ENCODE results near the gene ABCA4.

ABCA4 gene

DNA sequence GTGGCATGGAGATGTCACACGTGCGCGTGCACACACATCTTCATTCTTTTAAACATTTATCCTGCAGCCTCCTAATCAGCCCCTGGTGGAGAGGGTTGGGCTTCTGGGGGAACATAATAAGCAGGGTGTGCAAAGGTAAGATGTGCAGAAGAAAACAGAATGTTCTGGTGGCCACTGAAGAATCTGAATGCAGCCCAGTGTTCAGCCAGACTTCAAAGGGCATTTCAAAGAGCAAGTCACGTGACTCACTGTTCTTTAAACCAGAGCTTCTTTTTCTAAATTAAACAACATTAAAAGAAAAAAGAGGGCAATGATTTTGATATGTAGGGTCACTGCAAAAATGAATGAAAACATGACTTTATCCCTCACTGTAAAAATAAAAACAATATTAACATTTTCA is 89.8 kb downstream of the ABCA4 start:
- Histone ChIP-seq H3K36me3 (ENCODE audit: insufficient read depth, low read length) (no peaks in the 10 kb centered on the region), H3K27me3 (ENCODE audit: insufficient read depth, low read length, poor library complexity, severe bottlenecking) (no peaks in the 10 kb centered on the region), H3K4me1 (ENCODE audit: insufficient read depth, low read length, poor library complexity, severe bottlenecking) (peaks cover 13% of the 10 kb centered on the region), H3K4me3 (ENCODE audit: low read length, poor library complexity, severe bottlenecking) (no peak overlapping the region), H4K20me1 (ENCODE audit: insufficient read depth, low read length, poor library complexity, severe bottlenecking) (no peaks in the 10 kb centered on the region), H3F3A (ENCODE audit: low read depth) (no peaks in the 10 kb centered on the region), H3K79me2 (ENCODE audit: insufficient read depth, low read length) (no peaks in the 10 kb centered on the region), H3K9me3 (ENCODE audit: insufficient read depth, low read depth, low read length) (no peaks in the 10 kb centered on the region), H3K9ac (ENCODE audit: low read depth, low read length, poor library complexity, severe bottlenecking) (no peak overlapping the region), H3K4me2 (ENCODE audit: low read depth, low read length, poor library complexity, severe bottlenecking) (no peak overlapping the region), H2AFZ (ENCODE audit: low read length) (no peak overlapping the region), H3K9me2 (replicated peaks; ENCODE audit: low read depth, low read length) (no peaks in the 10 kb centered on the region)
- TF ChIP-seq CTCF (conservative IDR thresholded peaks at IDR 0.05; ENCODE audit: low read length) (no peak), EZH2phosphoT487 (IDR thresholded peaks at IDR 0.05; ENCODE audit: borderline replicate concordance) (no peak)

DNA sequence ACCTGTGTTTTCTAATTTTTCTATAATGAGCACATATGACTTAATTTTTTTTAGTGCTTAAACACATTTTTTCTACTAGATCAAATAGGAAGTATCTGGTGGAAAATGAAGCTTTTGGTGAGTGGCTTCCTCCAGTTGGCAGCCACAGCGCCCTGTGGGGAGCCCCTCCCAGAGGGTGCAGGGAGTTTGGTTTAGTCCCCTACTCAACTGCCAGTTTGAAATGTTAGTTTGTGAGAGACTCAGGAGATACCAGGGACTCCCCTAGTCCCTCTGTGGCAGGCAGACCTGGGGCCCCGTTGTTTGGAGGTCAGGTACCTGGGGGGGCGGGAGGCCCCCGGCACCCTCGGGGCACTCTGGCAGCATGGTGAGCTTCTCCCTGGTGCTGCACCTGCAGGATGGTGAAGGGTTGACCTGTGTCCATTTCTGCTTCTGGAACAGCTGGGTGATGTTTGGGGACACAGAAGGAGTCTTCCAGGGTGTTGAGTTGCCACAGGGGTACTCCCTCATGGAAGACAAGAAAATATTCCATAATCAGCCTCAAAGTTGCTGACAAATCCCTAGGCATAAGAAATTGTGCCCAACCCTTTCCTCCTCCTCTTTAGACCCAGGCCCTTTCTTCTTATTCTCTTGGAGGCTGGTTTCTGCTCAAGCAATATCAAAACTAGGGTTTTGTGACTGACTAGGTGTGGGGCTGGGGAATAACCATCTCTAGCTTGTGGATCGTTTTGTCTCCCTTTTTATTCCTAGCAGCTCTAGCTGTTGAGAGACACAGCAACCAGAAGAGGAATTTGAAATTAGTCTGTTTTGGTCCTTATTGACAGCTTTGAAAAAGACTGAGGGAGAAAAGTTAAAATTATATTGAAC is 91.6 kb downstream of the ABCA4 start:
- Histone ChIP-seq H3K9me3 (ENCODE audit: insufficient read depth, low read depth, low read length) (no peaks in the 10 kb centered on the region), H3K9ac (ENCODE audit: low read depth, low read length, poor library complexity, severe bottlenecking) (no peak overlapping the region)

GRCh38 chr1:94027721-94028515 is 93.0 kb downstream of the ABCA4 start:
- Histone ChIP-seq H3K36me3 (ENCODE audit: insufficient read depth, low read length) (no peaks in the 10 kb centered on the region), H3K4me1 (ENCODE audit: insufficient read depth, low read length, poor library complexity, severe bottlenecking) (peaks cover 9% of the 10 kb centered on the region), H2AFZ (ENCODE audit: low read length) (no peak overlapping the region), H4K20me1 (ENCODE audit: insufficient read depth, low read length, poor library complexity, severe bottlenecking) (no peaks in the 10 kb centered on the region), H3K4me3 (ENCODE audit: low read length, poor library complexity, severe bottlenecking) (no peak overlapping the region), H3K27me3 (ENCODE audit: insufficient read depth, low read length, poor library complexity, severe bottlenecking) (no peaks in the 10 kb centered on the region), H3K9me2 (replicated peaks; ENCODE audit: low read depth, low read length) (no peaks in the 10 kb centered on the region), H3F3A (ENCODE audit: low read depth) (no peaks in the 10 kb centered on the region), H3K79me2 (ENCODE audit: insufficient read depth, low read length) (no peaks in the 10 kb centered on the region), H3K9me3 (ENCODE audit: insufficient read depth, low read depth, low read length) (no peaks in the 10 kb centered on the region), H3K9ac (ENCODE audit: low read depth, low read length, poor library complexity, severe bottlenecking) (no peak overlapping the region), H3K4me2 (ENCODE audit: low read depth, low read length, poor library complexity, severe bottlenecking) (no peak overlapping the region)
- TF ChIP-seq EZH2phosphoT487 (IDR thresholded peaks at IDR 0.05; ENCODE audit: borderline replicate concordance): no peak
- no peak for TF ChIP-seq CTCF (conservative IDR thresholded peaks at IDR 0.05; ENCODE audit: low read length)

More for the DNA sequence above, 91.6 kb downstream of the ABCA4 start:
- Histone ChIP-seq H3K4me2 (ENCODE audit: low read depth, low read length, poor library complexity, severe bottlenecking) (no peak overlapping the region), H3K79me2 (ENCODE audit: insufficient read depth, low read length) (no peaks in the 10 kb centered on the region), H3K9me2 (replicated peaks; ENCODE audit: low read depth, low read length) (no peaks in the 10 kb centered on the region), H3K27me3 (ENCODE audit: insufficient read depth, low read length, poor library complexity, severe bottlenecking) (no peaks in the 10 kb centered on the region), H3K4me3 (ENCODE audit: low read length, poor library complexity, severe bottlenecking) (no peak overlapping the region), H2AFZ (ENCODE audit: low read length) (no peak overlapping the region), H3K4me1 (ENCODE audit: insufficient read depth, low read length, poor library complexity, severe bottlenecking) (peaks cover 9% of the 10 kb centered on the region), H3F3A (ENCODE audit: low read depth) (no peaks in the 10 kb centered on the region), H3K36me3 (ENCODE audit: insufficient read depth, low read length) (no peaks in the 10 kb centered on the region), H4K20me1 (ENCODE audit: insufficient read depth, low read length, poor library complexity, severe bottlenecking) (no peaks in the 10 kb centered on the region)
- TF ChIP-seq EZH2phosphoT487 (IDR thresholded peaks at IDR 0.05; ENCODE audit: borderline replicate concordance) (no peak), CTCF (conservative IDR thresholded peaks at IDR 0.05; ENCODE audit: low read length) (no peak)

Measured in Loucy (cell line).